T-helper 9 cell (primary cell): ENCODE data around the gene ITIH1.
"Not testable (repeated sequence)": the region's sequence is repeated elsewhere in the genome, so short reads cannot be mapped to it uniquely, and the experiment has no call there.

Experiments used
- DNase-seq: peaks from one replicate; pipeline ENCODE4 v3.0.0-alpha.2; 2020

ITIH1 gene

GRCh38 chr3:52774901-52775864 is 2.2 kb upstream of the ITIH1 start:
- no peak for DNase-seq

GRCh38 chr3:52775877-52776276 is 1.5 kb upstream of the ITIH1 start:
- no peak for DNase-seq

- not testable (repeated sequence) for DNase-seq
Measured at GRCh38 chr3:52776486-52776885, 913 bp upstream of the ITIH1 start.

GRCh38 chr3:52777959-52778805 is 783 bp downstream of the ITIH1 start:
- DNase-seq = no peak

- no peak for DNase-seq
Measured at GRCh38 chr3:52779011-52779836, 1.8 kb downstream of the ITIH1 start.

- no peak for DNase-seq
Measured at GRCh38 chr3:52779837-52780585, 2.6 kb downstream of the ITIH1 start.

GRCh38 chr3:52781741-52782140 is 4.3 kb downstream of the ITIH1 start:
- DNase-seq = no peak

- no peak for DNase-seq
Measured at GRCh38 chr3:52782412-52783210, 5.2 kb downstream of the ITIH1 start.

GRCh38 chr3:52783211-52783555 is 5.8 kb downstream of the ITIH1 start:
- no peak for DNase-seq

GRCh38 chr3:52784021-52784621 is 6.7 kb downstream of the ITIH1 start:
- no peak for DNase-seq

- no peak for DNase-seq
Measured at GRCh38 chr3:52784931-52785590, 7.7 kb downstream of the ITIH1 start.

GRCh38 chr3:52786330-52787215 is 9.2 kb downstream of the ITIH1 start:
- no peak for DNase-seq

GRCh38 chr3:52787246-52787645 is 9.8 kb downstream of the ITIH1 start:
- no peak for DNase-seq

GRCh38 chr3:52787672-52788625 is 10.6 kb downstream of the ITIH1 start:
- DNase-seq = no peak

- DNase-seq = no peak
Measured at GRCh38 chr3:52788890-52789745, 11.7 kb downstream of the ITIH1 start.

- DNase-seq = no peak
Measured at GRCh38 chr3:52789746-52790040, 12.3 kb downstream of the ITIH1 start.

GRCh38 chr3:52790337-52790736 is 12.9 kb downstream of the ITIH1 start:
- DNase-seq = no peak
